GM21360 (cell line): ENCODE measurements around the gene PCDH10.

Experiments
- ATAC-seq: cut with Tn5 transposase; IDR thresholded peaks from one replicate; pipeline ENCODE4 v1.9.1; 2021; ENCODE audit warnings: mild to moderate bottlenecking, moderate library complexity; ENCODE audit not compliant: unreplicated experiment

The PCDH10 gene

GRCh38 chr4:133148690-133149363, at the start of gene PCDH10:
Gene PCDH10, plus strand, starts transcription at chr4:133149294. Its CDS starts 847 bp downstream, at chr4:133150141.
- no peak for ATAC-seq

GRCh38 chr4:133102043-133102442, 47.1 kb upstream of the PCDH10 start:
- ATAC-seq = no peak

GRCh38 chr4:133102612-133103409, 46.3 kb upstream of the PCDH10 start:
- no peak for ATAC-seq

- no peak for ATAC-seq
Observed at GRCh38 chr4:133112641-133113040, 36.5 kb upstream of the PCDH10 start.

GRCh38 chr4:133124746-133125145, 24.3 kb upstream of the PCDH10 start:
- no peak for ATAC-seq

- no peak for ATAC-seq
Observed at GRCh38 chr4:133127500-133127899, 21.6 kb upstream of the PCDH10 start.

- no peak for ATAC-seq
Observed at GRCh38 chr4:133129237-133129636, 19.9 kb upstream of the PCDH10 start.

- no peak for ATAC-seq
Observed at GRCh38 chr4:133130171-133130570, 18.9 kb upstream of the PCDH10 start.

- ATAC-seq = no peak
Observed at GRCh38 chr4:133131829-133132460, 17.1 kb upstream of the PCDH10 start.

- no peak for ATAC-seq
Observed at GRCh38 chr4:133136833-133137232, 12.3 kb upstream of the PCDH10 start.

- no peak for ATAC-seq
Observed at GRCh38 chr4:133137571-133137970, 11.5 kb upstream of the PCDH10 start.

GRCh38 chr4:133143775-133144430, 5.2 kb upstream of the PCDH10 start:
- ATAC-seq = no peak

- ATAC-seq = no peak
Observed at GRCh38 chr4:133145241-133145640, 3.9 kb upstream of the PCDH10 start.

GRCh38 chr4:133145758-133146573, 3.1 kb upstream of the PCDH10 start:
- no peak for ATAC-seq

- peak; percentile 54 for ATAC-seq
Observed at GRCh38 chr4:133146574-133147241, 2.4 kb upstream of the PCDH10 start.

GRCh38 chr4:133147286-133147821, 1.7 kb upstream of the PCDH10 start:
- no peak for ATAC-seq

GRCh38 chr4:133147921-133148689, 989 bp upstream of the PCDH10 start:
- ATAC-seq = no peak

GRCh38 chr4:133149364-133149695, 236 bp downstream of the PCDH10 start:
- no peak for ATAC-seq

GRCh38 chr4:133149932-133150471, 908 bp downstream of the PCDH10 start:
- ATAC-seq = no peak
